Kidney epithelial cell (primary cell): ENCODE results near the gene PLD3. TPM values are rescaled to one million over a fixed set of nuclear protein-coding genes. Genes with fewer than 3 reads are reported as not detected.

Source experiments
- DNase-seq: peaks from one replicate; pipeline ENCODE4 v3.0.0-alpha.2; 2010; ENCODE audit warnings: low read depth
- H3K27me3 ChIP-seq: 2 replicates; pipeline ENCODE4 v1.6.0; 2011; ENCODE audit warnings: low read length; ENCODE audit not compliant: control insufficient read depth, insufficient read depth
- H3K36me3 ChIP-seq: 2 replicates; pipeline ENCODE4 v1.5.1; 2011; ENCODE audit warnings: low read length; ENCODE audit not compliant: control insufficient read depth, insufficient read depth
- H3K4me3 ChIP-seq: 2 replicates; pipeline ENCODE4 v1.5.1; 2011; ENCODE audit warnings: low read depth, mild to moderate bottlenecking, control low read depth, low read length
- CTCF ChIP-seq: IDR thresholded peaks from 2 replicates; pipeline ENCODE4 v1.5.1; 2011; ENCODE audit warnings: mild to moderate bottlenecking, moderate library complexity, low read length, control low read depth, inconsistent platforms; ENCODE audit not compliant: insufficient read depth, poor library complexity, severe bottlenecking
- total RNA-seq: library from RNA; depleted of rRNA; stranded (reverse); fragments of >200 nt; gene quantifications from 2 replicates; pipeline ENCODE4 v1.2.3, GENCODE V29; 2015

PLD3 gene
- total RNA-seq, 1 donor from 2014 or later: 350 TPM

DNA sequence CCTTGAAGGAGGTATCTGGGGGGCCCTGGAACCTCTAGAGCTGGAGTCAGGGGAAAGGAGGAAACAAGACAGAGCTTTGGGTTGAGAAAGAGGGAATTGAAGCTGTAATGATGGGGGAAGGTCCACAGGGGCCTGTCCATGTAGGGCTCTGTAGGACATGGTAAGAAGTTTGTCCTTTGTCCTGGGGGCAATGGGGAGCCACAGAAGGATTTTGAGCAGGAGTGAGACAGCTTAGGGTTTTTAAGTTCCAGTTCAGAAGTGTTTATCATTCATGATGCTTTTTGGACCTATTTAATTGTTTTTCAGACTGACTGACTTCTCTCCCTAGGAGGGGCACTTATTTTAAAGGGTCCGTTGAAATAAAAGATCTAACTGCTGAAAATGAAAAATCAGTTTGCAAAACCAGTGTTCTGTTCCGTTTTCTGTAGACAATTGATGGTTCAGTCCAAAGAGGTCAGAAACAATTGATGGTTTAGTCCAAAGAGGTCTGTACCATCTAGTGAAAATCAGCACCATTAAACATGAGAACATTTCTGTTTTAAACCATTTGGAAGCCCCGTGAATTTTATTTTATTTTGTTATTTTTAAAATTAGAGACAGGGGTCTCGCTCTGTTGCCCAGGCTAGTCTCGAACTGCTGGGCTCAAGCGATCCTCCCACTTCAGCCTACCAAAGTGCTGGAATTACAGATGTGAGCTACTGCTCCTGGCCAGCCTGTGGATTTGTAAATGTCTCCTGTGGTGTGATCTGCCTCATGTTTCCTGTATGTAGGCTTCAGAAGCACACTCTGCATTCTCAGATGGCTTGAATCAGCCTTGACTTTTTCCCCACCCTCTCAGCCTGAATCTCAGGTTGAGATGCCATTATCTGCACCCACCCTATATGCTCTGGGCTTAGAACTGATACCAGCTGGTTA, 8.4 kb downstream of the PLD3 start:
- Histone ChIP-seq H3K36me3 (no peaks in the 10 kb centered on the region), H3K27me3 (no peaks in the 10 kb centered on the region), H3K4me3 (no peak overlapping the region)
- TF ChIP-seq CTCF: no peak
- no peak for DNase-seq

GRCh38 chr19:40357640-40358039, 9.1 kb downstream of the PLD3 start:
- no peak for TF ChIP-seq CTCF
- Histone ChIP-seq H3K27me3 (no peaks in the 10 kb centered on the region), H3K4me3 (no peak overlapping the region), H3K36me3 (peaks cover 1% of the 10 kb centered on the region)
- DNase-seq: no peak

- Histone ChIP-seq H3K4me3 (no peak overlapping the region), H3K27me3 (no peaks in the 10 kb centered on the region), H3K36me3 (peaks cover 1% of the 10 kb centered on the region)
- TF ChIP-seq CTCF: no peak
- DNase-seq: no peak
These were observed 10.3 kb downstream of the PLD3 start for GRCh38 chr19:40358773-40359172.

DNA sequence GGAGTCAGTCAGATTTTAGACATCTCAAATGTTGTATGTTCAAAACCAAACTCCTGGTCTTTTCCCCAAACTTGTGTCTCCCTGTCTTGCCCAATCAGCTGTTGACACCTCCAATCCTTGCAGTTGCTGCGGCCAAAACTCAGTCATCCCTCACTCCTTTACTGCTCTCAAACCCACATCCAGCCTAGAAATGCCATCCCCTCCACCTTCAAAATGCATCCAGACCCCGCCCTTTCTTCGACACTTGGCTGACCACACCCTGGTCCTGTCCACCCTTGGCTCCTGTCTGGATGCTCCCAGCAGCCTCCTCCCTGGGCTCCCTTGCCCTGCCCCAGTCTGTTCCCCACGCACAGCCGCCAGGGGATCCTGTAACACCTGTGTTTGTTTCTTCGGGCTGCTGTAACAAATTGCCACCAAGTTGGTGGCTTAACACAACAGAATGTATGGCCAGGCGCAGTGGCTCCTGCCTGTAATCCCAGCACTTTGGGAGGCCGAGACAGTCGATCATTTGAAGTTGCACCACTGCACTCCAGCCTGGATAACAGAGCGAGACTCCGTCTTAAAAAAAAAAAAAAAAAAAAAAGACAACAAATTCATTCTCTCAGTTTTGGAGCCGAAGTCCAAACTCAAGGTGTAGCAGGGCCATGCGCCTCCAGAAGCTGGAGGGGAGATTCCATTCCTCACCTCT, 11.7 kb downstream of the PLD3 start:
- TF ChIP-seq CTCF: no peak
- no peak for DNase-seq
- Histone ChIP-seq H3K27me3 (no peaks in the 10 kb centered on the region), H3K36me3 (peaks cover 1% of the 10 kb centered on the region), H3K4me3 (no peak overlapping the region)

- Histone ChIP-seq H3K27me3 (no peaks in the 10 kb centered on the region), H3K36me3 (peaks cover 1% of the 10 kb centered on the region), H3K4me3 (no peak overlapping the region)
- DNase-seq: no peak
- no peak for TF ChIP-seq CTCF
These were observed 12.3 kb downstream of the PLD3 start for GRCh38 chr19:40360708-40361241.
